MCF 10A (cell line): ENCODE data around the gene COL16A1. TPM values are rescaled to one million over a fixed set of nuclear protein-coding genes. Genes with fewer than 3 reads are reported as not detected.

Experiments used
- BruUV-seq: library from RNA; stranded (reverse); fragments of 400-500 nt; replicated peaks from 2 replicates; lab custom pipeline; 2021; lab: Mats Ljungman, UMichigan
- CTCF ChIA-PET: fragments of 300-600 bp; sonication (Branson Sonifier 250); formaldehyde crosslinking; extraction: SDS; loops from one replicate; lab custom pipeline; 2021; ENCODE audit warnings: antibody characterized with exemption, inconsistent platforms; lab: Yijun Ruan, JAX
- POLR2A ChIA-PET: fragments of 300-600, 350-650 bp; sonication (Branson Sonifier 250); formaldehyde crosslinking; extraction: SDS; loops from one replicate; lab custom pipeline; 2020; ENCODE audit warnings: antibody characterized with exemption, inconsistent platforms; lab: Yijun Ruan, JAX
- DNase-seq: peaks from one replicate; pipeline ENCODE4 v3.0.0-alpha.2; 2018; ENCODE audit not compliant: unreplicated experiment
- H3K27ac Mint-ChIP-seq: one replicate; pipeline ENCODE4 v1.8.0; 2022; ENCODE audit warnings: mild to moderate bottlenecking, low read depth, mixed read lengths; ENCODE audit not compliant: unreplicated experiment
- H3K27me3 Mint-ChIP-seq: one replicate; pipeline ENCODE4 v1.8.0; 2022; ENCODE audit warnings: mixed read lengths; ENCODE audit not compliant: insufficient read depth, unreplicated experiment
- H3K36me3 Mint-ChIP-seq: one replicate; pipeline ENCODE4 v1.8.0; 2022; ENCODE audit warnings: mild to moderate bottlenecking, moderate library complexity, mixed read lengths; ENCODE audit not compliant: insufficient read depth, unreplicated experiment
- H3K4me1 Mint-ChIP-seq: one replicate; pipeline ENCODE4 v1.8.0; 2022; ENCODE audit warnings: mixed read lengths; ENCODE audit not compliant: insufficient read depth, unreplicated experiment
- H3K4me3 Mint-ChIP-seq: one replicate; pipeline ENCODE4 v1.8.0; 2022; ENCODE audit warnings: mild to moderate bottlenecking, moderate library complexity, mixed read lengths; ENCODE audit not compliant: unreplicated experiment
- H3K9me3 Mint-ChIP-seq: one replicate; pipeline ENCODE4 v1.8.0; 2022; ENCODE audit warnings: mixed read lengths; ENCODE audit not compliant: unreplicated experiment
- intact Hi-C: fragments of 100-400 bp; cut with micrococcal nuclease; formaldehyde crosslinking; loops from 2 replicates; pipeline ENCODE4 v1.14.1; 2022
- total RNA-seq: library from RNA; stranded (reverse); gene quantifications from 2 replicates; pipeline ENCODE4 v1.2.3, GENCODE V29; 2022
- TF ChIP-seq, protein P1 (sequence below): fragments of 200-600 bp; IDR thresholded peaks from one replicate; pipeline ENCODE4 v1.8.0; 2022; ENCODE audit warnings: antibody characterized with exemption, mild to moderate bottlenecking; ENCODE audit not compliant: unreplicated experiment

Gene COL16A1
- total RNA-seq, 1 experiment from 2014 or later: 42.1 TPM

DNA sequence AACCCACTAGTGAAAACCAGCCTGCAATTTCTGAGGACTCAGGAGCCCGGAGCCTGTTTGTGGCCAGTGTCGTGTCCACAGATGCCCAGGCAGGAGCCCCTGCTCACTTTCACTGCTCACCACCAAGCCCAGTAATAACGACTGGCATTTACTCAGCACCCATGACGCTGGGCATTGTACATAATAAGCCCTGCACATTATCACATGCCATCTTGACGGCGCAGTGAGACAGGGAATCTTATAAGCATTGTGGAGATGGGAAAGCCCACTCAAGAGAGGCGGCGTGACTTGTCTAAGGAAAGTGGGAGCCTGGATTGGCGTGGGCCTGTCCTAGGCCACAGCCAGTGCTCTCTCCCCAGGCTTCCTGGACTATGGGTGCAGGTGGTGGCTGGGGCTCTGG, 30.4 kb downstream of the COL16A1 start:
- BruUV-seq: no TSS peak
- POLR2A ChIA-PET: interaction anchor here (0.8 kb wide), 1 partner anchor 17 kb away, joined by 4 read pairs; no protein-coding TSS in a partner anchor
- DNase-seq: no peak
- no peaks in the 10 kb centered on the region for H3K27me3 Mint-ChIP-seq
- H3K9me3 Mint-ChIP-seq: no peaks in the 10 kb centered on the region
- H3K36me3 Mint-ChIP-seq: peaks cover 31% of the 10 kb centered on the region
- peaks cover 21% of the 10 kb centered on the region for H3K4me1 Mint-ChIP-seq
- H3K4me3 Mint-ChIP-seq: no peak overlapping the region
- intact Hi-C loops: no loop called here
- TF ChIP-seq, protein P1, sequence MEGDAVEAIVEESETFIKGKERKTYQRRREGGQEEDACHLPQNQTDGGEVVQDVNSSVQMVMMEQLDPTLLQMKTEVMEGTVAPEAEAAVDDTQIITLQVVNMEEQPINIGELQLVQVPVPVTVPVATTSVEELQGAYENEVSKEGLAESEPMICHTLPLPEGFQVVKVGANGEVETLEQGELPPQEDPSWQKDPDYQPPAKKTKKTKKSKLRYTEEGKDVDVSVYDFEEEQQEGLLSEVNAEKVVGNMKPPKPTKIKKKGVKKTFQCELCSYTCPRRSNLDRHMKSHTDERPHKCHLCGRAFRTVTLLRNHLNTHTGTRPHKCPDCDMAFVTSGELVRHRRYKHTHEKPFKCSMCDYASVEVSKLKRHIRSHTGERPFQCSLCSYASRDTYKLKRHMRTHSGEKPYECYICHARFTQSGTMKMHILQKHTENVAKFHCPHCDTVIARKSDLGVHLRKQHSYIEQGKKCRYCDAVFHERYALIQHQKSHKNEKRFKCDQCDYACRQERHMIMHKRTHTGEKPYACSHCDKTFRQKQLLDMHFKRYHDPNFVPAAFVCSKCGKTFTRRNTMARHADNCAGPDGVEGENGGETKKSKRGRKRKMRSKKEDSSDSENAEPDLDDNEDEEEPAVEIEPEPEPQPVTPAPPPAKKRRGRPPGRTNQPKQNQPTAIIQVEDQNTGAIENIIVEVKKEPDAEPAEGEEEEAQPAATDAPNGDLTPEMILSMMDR: no peak
- no peak overlapping the region for H3K27ac Mint-ChIP-seq
- CTCF ChIA-PET: interaction anchor here (0.7 kb wide), 1 partner anchor 367 kb away, joined by 3 read pairs; no protein-coding TSS in a partner anchor

DNA sequence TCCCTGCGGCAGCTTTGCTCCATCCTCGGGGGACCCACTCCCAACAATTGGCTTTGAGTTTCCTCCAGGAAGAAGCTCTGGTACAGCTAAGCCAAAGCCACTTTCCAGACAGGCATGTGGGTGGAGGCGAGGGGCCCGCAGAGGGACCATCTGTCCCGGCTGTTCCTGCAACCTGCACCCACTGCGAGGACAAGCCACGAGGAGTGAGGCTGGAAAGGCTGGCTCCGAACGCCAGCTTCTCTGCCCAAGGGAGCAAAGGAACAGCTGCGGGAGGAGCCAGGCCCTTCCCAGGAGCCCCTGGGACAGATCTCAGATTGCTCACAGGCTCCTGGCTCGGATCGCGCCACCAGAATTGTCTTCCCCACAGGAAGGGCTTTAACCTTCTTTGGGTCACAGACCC, 30.8 kb downstream of the COL16A1 start:
- Mint-ChIP-seq H3K27ac (no peak overlapping the region), H3K36me3 (peaks cover 31% of the 10 kb centered on the region), H3K27me3 (no peaks in the 10 kb centered on the region), H3K9me3 (no peaks in the 10 kb centered on the region), H3K4me3 (no peak overlapping the region), H3K4me1 (peaks cover 21% of the 10 kb centered on the region)
- ChIA-PET POLR2A (interaction anchor here (0.8 kb wide), 1 partner anchor 17 kb away, joined by 4 read pairs; no protein-coding TSS in a partner anchor), CTCF (interaction anchor here (0.7 kb wide), 1 partner anchor 366 kb away, joined by 3 read pairs; no protein-coding TSS in a partner anchor)
- TF ChIP-seq, protein P1: no peak
- DNase-seq: no peak
- no TSS peak for BruUV-seq
- intact Hi-C loops: no loop called here

DNA sequence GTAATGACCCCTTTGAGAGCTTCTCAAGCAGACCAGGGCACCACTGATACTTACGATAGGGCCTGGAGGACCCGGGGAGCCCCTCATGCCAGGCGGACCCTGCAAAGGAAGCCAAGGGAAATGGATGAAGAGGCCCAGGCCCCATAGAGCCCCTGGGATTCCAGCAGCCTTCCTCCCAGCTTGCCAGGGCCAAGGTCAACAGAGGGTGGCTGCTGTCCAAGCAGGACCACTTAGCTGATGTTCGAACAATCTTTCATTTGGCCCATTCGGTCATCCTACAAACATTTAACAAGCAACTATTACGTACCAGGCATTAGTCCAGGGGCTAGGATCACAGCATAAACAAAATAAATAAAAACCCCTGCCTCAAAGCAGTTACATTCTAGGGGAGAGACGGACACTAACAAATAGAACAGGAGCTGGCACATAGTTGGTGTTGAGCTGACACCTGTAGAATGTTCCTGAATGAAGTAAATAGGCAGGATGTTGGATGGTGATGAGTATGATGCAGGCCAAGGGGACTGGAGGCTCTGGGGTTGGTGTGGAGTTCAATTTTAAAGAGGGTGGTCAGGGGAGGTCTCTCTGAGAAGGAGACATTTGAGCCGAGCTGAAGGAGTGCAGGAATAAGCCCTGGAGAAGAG, 32.1 kb downstream of the COL16A1 start:
- Mint-ChIP-seq H3K36me3 (peaks cover 27% of the 10 kb centered on the region), H3K27me3 (no peaks in the 10 kb centered on the region), H3K4me1 (peaks cover 29% of the 10 kb centered on the region), H3K27ac (no peak overlapping the region), H3K4me3 (no peak overlapping the region), H3K9me3 (no peaks in the 10 kb centered on the region)
- no peak for DNase-seq
- no TSS peak for BruUV-seq
- intact Hi-C loops: no loop called here
- ChIA-PET CTCF (interaction anchor here (1.7 to 2.8 kb wide), 2 partner anchors 45 to 74 kb away, joined by 6 to 18 read pairs; no protein-coding TSS in a partner anchor), POLR2A (interaction anchor here (0.9 to 2.9 kb wide), 5 partner anchors 30 to 292 kb away, joined by 4 to 46 read pairs (median 11); no protein-coding TSS in a partner anchor)
- TF ChIP-seq, protein P1: no peak

DNA sequence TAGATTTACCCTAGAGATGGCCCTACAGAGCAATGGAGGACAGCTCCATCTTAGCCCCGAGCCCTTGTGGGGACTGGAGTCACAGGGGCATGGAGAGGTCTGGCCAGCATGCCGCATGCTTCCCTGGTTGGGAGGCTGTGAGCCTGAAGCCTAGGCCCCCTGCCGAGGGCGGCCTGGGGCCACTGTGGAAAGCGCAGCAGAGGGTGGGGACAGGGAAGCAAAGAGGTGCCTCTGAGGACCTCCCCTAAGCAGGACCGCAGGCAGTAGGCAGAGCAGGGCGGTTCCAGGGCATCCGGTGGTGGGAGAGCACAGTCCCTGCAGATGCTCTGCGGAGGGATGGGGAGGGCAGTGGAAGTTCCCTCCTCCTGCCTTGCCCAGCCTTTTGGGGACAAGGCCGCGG, 32.7 kb downstream of the COL16A1 start:
- DNase-seq: no peak
- TF ChIP-seq, protein P1: no peak
- CTCF ChIA-PET: interaction anchor here (1.5 to 2.8 kb wide), 4 partner anchors 8 to 74 kb away, joined by 5 to 18 read pairs (median 8); no protein-coding TSS in a partner anchor
- peaks cover 34% of the 10 kb centered on the region for H3K4me1 Mint-ChIP-seq
- intact Hi-C loops: no loop called here
- peak overlapping the region; percentile 62 for H3K27ac Mint-ChIP-seq
- H3K27me3 Mint-ChIP-seq: no peaks in the 10 kb centered on the region
- no peaks in the 10 kb centered on the region for H3K9me3 Mint-ChIP-seq
- H3K4me3 Mint-ChIP-seq: peak overlapping the region; percentile 73
- H3K36me3 Mint-ChIP-seq: peaks cover 23% of the 10 kb centered on the region
- BruUV-seq: no TSS peak
- POLR2A ChIA-PET: interaction anchor here (0.5 to 2.9 kb wide), 9 partner anchors 8 to 118 kb away, joined by 3 to 46 read pairs (median 7); partner anchors contain the start of gene COL16A1
